Stimulated activated CD8-positive, alpha-beta memory T cell treated with anti-CD3 and anti-CD28 coated beads, Interleukin-7, amount 100 ng/mL, for 48 hours (primary cell): ENCODE data around the gene PSME1.

Experiments
- DNase-seq, 2 donors: peaks; one replicate each; pipeline ENCODE4 v3.0.0-alpha.2; 2020; ENCODE audit warnings: low read depth in 1 of 2; ENCODE audit errors: extremely low read depth in 1 of 2

Gene PSME1

GRCh38 chr14:24186831-24187538 is 51.0 kb downstream of the PSME1 start:
- no peak for DNase-seq

- DNase-seq, result no peak
Observed at GRCh38 chr14:24187539-24187915, 51.5 kb downstream of the PSME1 start.
